Measurements from ENCODE around the gene MUC12. TPM values are rescaled to one million over a fixed set of nuclear protein-coding genes. Genes with fewer than 3 reads are reported as not detected.
"Not testable (repeated sequence)": the region's sequence is repeated elsewhere in the genome, so short reads cannot be mapped to it uniquely, and the experiment has no call there.

The MUC12 gene
- total and polyA plus RNA-seq, 3 donors from 2014 or later: 3.5 to 6.2 (median 5.3) TPM

GRCh38 chr7:100985033-100985797 is 15.8 kb downstream of the MUC12 start:
- H3K36me3 ChIP-seq (ENCODE audit: low read depth, missing control alignments); H3K4me3 ChIP-seq; intact Hi-C loops (cut with DNase I; ENCODE audit: low total_unique reads); H3K27me3 ChIP-seq; DNase-seq; H3K9me3 ChIP-seq; H3K4me1 ChIP-seq; H3K27ac ChIP-seq: not testable (repeated sequence)
- WGBS, 2 donors: 76 to 89% methylated on average over 4 of the region's 4 CpGs

GRCh38 chr7:100991631-100992030 is 22.3 kb downstream of the MUC12 start:
- DNase-seq: no peak
- no peak for TF ChIP-seq POLR2A (IDR thresholded peaks at IDR 0.05)
- WGBS, 2 donors: 86 to 91% methylated on average over 9 of the region's 9 CpGs
- no peaks in the 10 kb centered on the region for H3K36me3 ChIP-seq (ENCODE audit: low read depth, missing control alignments)
- no peak overlapping the region for H3K27ac ChIP-seq
- H3K27me3 ChIP-seq: no peaks in the 10 kb centered on the region
- no peaks in the 10 kb centered on the region for H3K4me1 ChIP-seq
- H3K9me3 ChIP-seq: no peaks in the 10 kb centered on the region
- H3K4me3 ChIP-seq: no peak overlapping the region
- intact Hi-C loops (cut with DNase I; ENCODE audit: low total_unique reads): no loop called here

- 87 to 89% methylated on average over 12 of the region's 12 CpGs for WGBS, 2 donors
- not testable (repeated sequence) for DNase-seq, H3K27ac ChIP-seq
Observed at GRCh38 chr7:100992280-100992679, 22.9 kb downstream of the MUC12 start.

GRCh38 chr7:100994671-100995070 is 25.3 kb downstream of the MUC12 start:
- H3K27ac ChIP-seq; H3K4me3 ChIP-seq; DNase-seq; H3K27me3 ChIP-seq; intact Hi-C loops (cut with DNase I; ENCODE audit: low total_unique reads); H3K36me3 ChIP-seq (ENCODE audit: low read depth, missing control alignments); H3K9me3 ChIP-seq; H3K4me1 ChIP-seq: not testable (repeated sequence)
- no CpG with 5 or more reads among the region's 9 CpGs for WGBS, 2 donors

More at GRCh38 chr7:100992280-100992679, 22.9 kb downstream of the MUC12 start:
- H3K27me3 ChIP-seq; H3K36me3 ChIP-seq (ENCODE audit: low read depth, missing control alignments); H3K4me3 ChIP-seq; intact Hi-C loops (cut with DNase I; ENCODE audit: low total_unique reads); H3K4me1 ChIP-seq; H3K9me3 ChIP-seq: not testable (repeated sequence)

GRCh38 chr7:100998530-100998929 is 29.2 kb downstream of the MUC12 start:
- H3K9me3 ChIP-seq; H3K27ac ChIP-seq; DNase-seq; H3K4me1 ChIP-seq; H3K4me3 ChIP-seq; intact Hi-C loops (cut with DNase I; ENCODE audit: low total_unique reads); H3K27me3 ChIP-seq; H3K36me3 ChIP-seq (ENCODE audit: low read depth, missing control alignments): not testable (repeated sequence)
- WGBS, 2 donors: 83 to 86% methylated on average over 5 to 6 of the region's 10 CpGs

GRCh38 chr7:100999334-100999733 is 30.0 kb downstream of the MUC12 start:
- WGBS, 2 donors: no CpG with 5 or more reads among the region's 9 CpGs
- intact Hi-C loops (cut with DNase I; ENCODE audit: low total_unique reads): not testable (repeated sequence)

GRCh38 chr7:101000025-101000424 is 30.7 kb downstream of the MUC12 start:
- 80 to 83% methylated on average over 9 to 10 of the region's 10 CpGs for WGBS, 2 donors
- H3K4me1 ChIP-seq; H3K27me3 ChIP-seq; intact Hi-C loops (cut with DNase I; ENCODE audit: low total_unique reads); H3K4me3 ChIP-seq; H3K9me3 ChIP-seq; H3K36me3 ChIP-seq (ENCODE audit: low read depth, missing control alignments); DNase-seq; H3K27ac ChIP-seq: not testable (repeated sequence)

More at GRCh38 chr7:100999334-100999733, 30.0 kb downstream of the MUC12 start:
- H3K9me3 ChIP-seq; H3K36me3 ChIP-seq (ENCODE audit: low read depth, missing control alignments); H3K27ac ChIP-seq; H3K4me1 ChIP-seq; DNase-seq; H3K4me3 ChIP-seq; H3K27me3 ChIP-seq: not testable (repeated sequence)

- H3K4me1 ChIP-seq; intact Hi-C loops (cut with DNase I; ENCODE audit: low total_unique reads); H3K4me3 ChIP-seq; H3K27me3 ChIP-seq; H3K36me3 ChIP-seq (ENCODE audit: low read depth, missing control alignments); DNase-seq; H3K9me3 ChIP-seq; H3K27ac ChIP-seq: not testable (repeated sequence)
- WGBS, 2 donors: no CpG with 5 or more reads among the region's 8 CpGs
Observed at GRCh38 chr7:101002333-101002732, 33.0 kb downstream of the MUC12 start.

- DNase-seq; H3K27ac ChIP-seq; H3K9me3 ChIP-seq; H3K4me1 ChIP-seq; H3K4me3 ChIP-seq; intact Hi-C loops (cut with DNase I; ENCODE audit: low total_unique reads); H3K36me3 ChIP-seq (ENCODE audit: low read depth, missing control alignments); H3K27me3 ChIP-seq: not testable (repeated sequence)
- WGBS, 2 donors: 80 to 81% methylated on average over 2 of the region's 2 CpGs
Observed at GRCh38 chr7:101007361-101007760, 38.0 kb downstream of the MUC12 start.
